ENCODE measurements around the gene SLC25A23.

The SLC25A23 gene

DNA sequence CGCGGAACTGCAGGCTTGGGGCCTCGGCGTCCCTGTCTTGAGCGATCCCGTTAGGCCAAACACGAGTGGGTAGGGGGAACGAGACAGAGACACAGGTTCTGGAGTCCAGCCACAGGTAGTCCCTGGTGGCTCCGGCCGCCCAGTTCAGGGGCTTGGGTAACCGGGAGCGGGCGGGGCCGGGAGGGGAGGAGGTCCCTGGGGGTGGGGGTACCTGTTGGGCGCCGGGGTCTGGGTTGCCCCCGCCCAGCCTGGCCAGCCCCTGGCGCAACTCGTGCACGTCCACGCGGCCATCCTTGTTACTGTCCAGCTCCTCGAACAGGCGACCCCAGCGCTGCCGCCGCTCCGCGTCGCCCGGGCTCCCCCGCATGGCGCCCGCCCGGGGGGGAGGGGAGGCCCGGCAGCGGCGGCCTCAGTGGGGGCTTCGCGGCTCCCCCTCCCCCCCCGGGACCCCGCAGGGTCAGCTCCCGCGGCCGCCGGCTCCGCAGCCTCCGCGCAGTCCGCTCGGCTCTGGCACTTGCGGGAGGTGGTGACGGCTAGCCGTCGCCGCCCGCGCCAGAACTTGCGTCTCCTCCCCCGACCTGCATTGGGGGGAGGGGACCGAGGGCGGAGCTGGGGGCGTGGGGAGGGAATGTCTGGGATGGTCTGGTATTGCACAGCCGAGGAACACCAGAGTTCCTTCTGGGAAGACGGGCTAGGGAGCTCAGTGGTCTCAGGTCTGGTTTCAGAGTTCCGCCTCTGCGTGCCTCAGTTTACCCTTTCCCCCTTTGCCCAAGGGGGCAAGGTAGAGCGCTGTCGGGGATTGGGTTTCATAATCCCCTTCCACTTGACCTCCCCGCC lies at the start of gene SLC25A23:
TSS of gene SLC25A23 (minus strand) at position 531 of the 837 bp plus-strand sequence. CDS start at position 367, 164 bp downstream.
- peak in 49 of 56 donors; percentile 15 to 85 (median 70) for DNase-seq

- peak in 1 of 56 donors; percentile 43 for DNase-seq
These were observed 48.6 kb upstream of the SLC25A23 start for GRCh38 chr19:6508028-6508771.

GRCh38 chr19:6503407-6504201 lies 44.0 kb upstream of the SLC25A23 start:
- DNase-seq = no peak

GRCh38 chr19:6501740-6502648 lies 42.4 kb upstream of the SLC25A23 start, which contains the start of gene TUBB4A:
TUBB4A (minus strand) TSS chr19:6502309; CDS start chr19:6502212, 97 bp downstream.
- peak; percentile 30 to 95 (median 78) for DNase-seq

GRCh38 chr19:6500837-6501739 lies 41.5 kb upstream of the SLC25A23 start:
- peak in 1 of 56 donors; percentile 22 for DNase-seq

GRCh38 chr19:6499052-6499790 lies 39.6 kb upstream of the SLC25A23 start:
- no peak for DNase-seq

- no peak for DNase-seq
These were observed 38.9 kb upstream of the SLC25A23 start for GRCh38 chr19:6498294-6499036.

GRCh38 chr19:6495947-6496346 lies 36.4 kb upstream of the SLC25A23 start:
- DNase-seq = no peak

- DNase-seq = no peak
These were observed 34.9 kb upstream of the SLC25A23 start for GRCh38 chr19:6494438-6495036.

DNA sequence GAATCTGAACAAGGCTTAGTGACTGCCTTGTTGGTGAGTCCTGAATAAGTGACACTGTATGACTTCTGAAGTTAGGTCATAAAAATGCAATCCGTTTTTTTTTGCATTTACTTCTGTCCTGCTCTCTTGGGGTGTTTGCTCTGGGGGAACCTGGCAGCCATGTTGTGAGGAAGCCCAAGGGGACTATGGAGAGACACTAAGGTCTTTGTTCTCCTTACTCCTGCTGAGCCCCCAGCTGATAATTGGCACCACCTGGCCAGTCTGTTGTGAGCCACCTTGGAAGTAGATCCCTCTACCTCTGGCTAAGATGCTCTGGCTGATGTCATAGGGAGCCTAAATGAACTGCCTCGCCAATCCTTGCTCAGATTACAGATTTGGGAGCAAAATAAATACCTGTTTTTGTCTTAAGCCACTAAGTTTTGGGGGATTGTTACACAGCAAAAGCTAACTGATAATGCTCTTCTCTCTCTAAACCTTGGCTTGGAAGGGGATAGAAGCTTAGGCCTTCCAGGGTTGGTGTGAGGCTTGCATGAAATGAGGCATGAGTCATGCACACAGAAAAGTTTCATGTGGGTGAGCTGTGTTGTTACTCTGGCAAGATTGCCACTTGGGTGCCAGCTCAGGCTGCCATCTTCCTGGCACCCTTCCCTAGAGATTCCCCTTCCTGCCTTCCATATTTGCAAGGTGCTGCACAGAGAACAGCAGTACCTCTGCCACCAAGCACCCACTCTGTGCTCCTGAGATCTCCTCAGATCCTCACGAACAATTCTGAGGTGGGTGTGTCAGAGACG lies 32.4 kb upstream of the SLC25A23 start:
- peak in 1 of 56 donors; percentile 10 for DNase-seq

- DNase-seq = no peak
These were observed 30.5 kb upstream of the SLC25A23 start for GRCh38 chr19:6490134-6490533.

DNA sequence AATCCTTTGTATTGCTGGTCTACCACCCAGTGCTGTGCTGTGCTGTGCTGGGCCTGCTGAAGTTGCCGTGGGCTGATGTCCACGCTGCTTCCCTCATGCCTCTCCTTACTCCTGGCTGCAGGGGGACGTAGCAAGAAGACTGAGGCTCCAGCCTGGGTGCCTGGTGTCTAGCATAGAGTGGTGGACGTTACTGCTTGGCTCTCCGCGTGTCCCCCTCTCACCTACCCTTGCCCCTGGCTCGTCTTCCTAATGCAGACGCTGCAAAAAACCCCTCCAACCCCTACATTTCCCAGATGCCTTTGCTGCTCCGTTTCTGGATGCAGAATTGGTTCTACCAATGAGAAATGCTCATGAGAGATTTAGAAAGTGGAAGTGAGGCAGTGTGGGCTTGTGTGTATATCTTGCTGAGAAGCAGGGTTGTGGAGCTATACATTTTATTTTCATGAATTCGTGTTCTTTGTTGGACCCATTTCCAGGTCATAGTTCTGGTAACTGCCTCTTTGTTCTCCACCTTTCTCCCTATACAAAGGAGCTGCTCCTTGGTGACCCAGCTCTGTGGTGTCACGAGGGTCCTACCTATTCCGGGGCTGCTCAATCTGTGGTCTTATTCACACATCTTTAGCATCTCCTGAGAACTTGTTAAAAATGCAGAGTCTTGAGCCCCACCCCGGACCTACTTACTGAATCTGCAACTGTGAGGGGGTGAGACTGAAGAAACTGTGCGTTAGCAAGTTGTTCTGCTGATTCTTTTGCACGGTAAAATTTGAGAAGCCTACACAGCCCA lies 29.9 kb upstream of the SLC25A23 start:
- peak in 5 of 56 donors; percentile 9 to 47 (median 31) for DNase-seq

GRCh38 chr19:6484831-6485230 lies 25.2 kb upstream of the SLC25A23 start:
- DNase-seq = no peak

DNA sequence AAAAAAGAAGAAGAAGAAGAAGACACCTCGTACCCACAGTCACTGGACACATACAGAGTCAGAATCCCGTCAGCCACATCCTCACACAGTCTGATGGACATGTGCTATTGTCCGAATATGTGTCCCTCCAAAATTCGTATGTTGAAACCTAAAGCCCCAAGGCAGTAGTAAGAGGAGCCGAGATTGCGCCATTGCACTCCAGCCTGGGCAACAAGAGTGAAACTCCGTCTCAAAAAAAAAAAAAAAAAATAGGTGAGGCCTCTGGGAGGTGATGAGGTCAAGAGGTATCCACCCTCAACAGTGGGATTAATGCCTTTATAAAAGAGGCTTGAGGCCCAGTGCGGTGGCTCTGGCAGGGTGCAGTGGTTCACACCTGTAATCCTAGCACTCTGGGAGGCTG lies 24.6 kb upstream of the SLC25A23 start:
- DNase-seq = no peak

DNA sequence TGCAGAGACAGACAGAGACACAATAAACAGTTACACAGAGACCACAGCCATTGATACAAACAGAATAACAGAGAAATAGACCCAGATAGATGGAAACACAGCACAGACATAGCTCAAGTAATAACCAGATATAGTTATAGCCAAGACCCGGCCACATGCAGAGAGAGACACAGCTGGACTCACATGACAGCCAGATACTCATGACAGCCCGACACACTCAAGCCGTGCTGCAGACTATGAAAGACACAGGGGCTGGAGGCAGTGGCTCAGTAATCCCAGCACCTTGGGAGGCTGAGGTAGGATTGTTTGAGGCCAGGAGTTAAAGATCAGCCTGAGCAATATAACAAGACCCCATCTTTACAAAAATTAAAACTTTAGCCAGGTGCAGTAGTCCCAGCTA lies 23.6 kb upstream of the SLC25A23 start:
- no peak for DNase-seq

GRCh38 chr19:6482343-6482686 lies 22.7 kb upstream of the SLC25A23 start:
- no peak for DNase-seq

Measured in amygdala (tissue), 56 donors.